HepG2 (cell line): ENCODE measurements around the gene TUBA4A. TPM values are rescaled to one million over a fixed set of nuclear protein-coding genes. Genes with fewer than 3 reads are reported as not detected.
A peak's percentile ranks its signal among the peaks of the same experiment; 100 is the strongest.

Experiments used
- CHD2 ChIP-seq: IDR thresholded peaks from 2 replicates; pipeline ENCODE4 v1.6.1; 2011; ENCODE audit warnings: low read depth, low read length, improper control_type of control experiment
- ETV5 ChIP-seq: IDR thresholded peaks from 2 replicates; pipeline ENCODE4 v1.6.1; 2018; ENCODE audit warnings: missing biosample characterization, missing genetic modification reagents, inconsistent platforms, borderline replicate concordance
- GTF3A ChIP-seq: sonication (generic); formaldehyde crosslinking; conservative IDR thresholded peaks from 2 replicates; pipeline ENCODE4 v1.4.0; 2020; ENCODE audit warnings: mild to moderate bottlenecking, missing genetic modification reagents
- HDAC1 ChIP-seq: sonication (generic); formaldehyde crosslinking; IDR thresholded peaks from 2 replicates; pipeline ENCODE4 v1.5.1; 2020; ENCODE audit warnings: mild to moderate bottlenecking, missing genetic modification reagents
- MAFF ChIP-seq: IDR thresholded peaks from 2 replicates; pipeline ENCODE4 v1.6.1; 2011; ENCODE audit warnings: low read depth, low read length, improper control_type of control experiment
- NFIB ChIP-seq: sonication (generic); formaldehyde crosslinking; IDR thresholded peaks from 2 replicates; pipeline ENCODE4 v1.9.0; 2021; ENCODE audit warnings: missing genetic modification reagents, mild to moderate bottlenecking, borderline replicate concordance
- RBAK ChIP-seq: sonication (generic); formaldehyde crosslinking; IDR thresholded peaks from 2 replicates; pipeline ENCODE4 v1.5.1; 2020; ENCODE audit warnings: mild to moderate bottlenecking, missing genetic modification reagents
- SIX1 ChIP-seq: sonication (generic); formaldehyde crosslinking; IDR thresholded peaks from 2 replicates; pipeline ENCODE4 v1.4.0; 2020; ENCODE audit warnings: missing genetic modification reagents, borderline replicate concordance
- SIX4 ChIP-seq: sonication (generic); formaldehyde crosslinking; IDR thresholded peaks from 2 replicates; pipeline ENCODE4 v1.4.0; 2020; ENCODE audit warnings: missing genetic modification reagents
- SMC3 ChIP-seq: IDR thresholded peaks from 2 replicates; pipeline ENCODE4 v1.6.1; 2011; ENCODE audit warnings: low read length, improper control_type of control experiment
- ZNF782 ChIP-seq: sonication (generic); formaldehyde crosslinking; IDR thresholded peaks from 2 replicates; pipeline ENCODE4 v1.4.0; 2020; ENCODE audit warnings: missing genetic modification reagents, mild to moderate bottlenecking, borderline replicate concordance
- polyA plus RNA-seq, 8 experiments: library from polyadenylated mRNA; depleted of rRNA in 3 of 8; stranded (reverse) in 7 of 8; unstranded in 1 of 8; fragments of >200 nt; fragmentation: Illumina TruSeq in 4 of 8; extraction: Trizol in 4 of 8; gene quantifications; 2 replicates each; pipeline versions ENCODE4 v1.2.1 to v1.2.3, GENCODE V29; 2011 to 2016; ENCODE audit warnings: low read depth in 4 of 8, missing spikeins in 1 of 8, mixed read lengths in 1 of 8; ENCODE audit not compliant: insufficient read depth in 1 of 8
- total RNA-seq, 5 experiments: library from RNA; depleted of rRNA; stranded (reverse); fragments of >200 nt; fragmentation: Illumina TruSeq; extraction: Trizol; gene quantifications; 2 replicates each; pipeline ENCODE4 v1.2.3, GENCODE V29; 2016; ENCODE audit warnings: low read depth in 1 of 5
- TF ChIP-seq, protein P1 (sequence below): sonication (generic); formaldehyde crosslinking; IDR thresholded peaks from 2 replicates; pipeline ENCODE4 v1.8.0; 2022; ENCODE audit warnings: mild to moderate bottlenecking, missing genetic modification reagents, borderline replicate concordance
- TF ChIP-seq, protein P2 (sequence below): sonication (generic); formaldehyde crosslinking; IDR thresholded peaks from 2 replicates; pipeline ENCODE4 v1.4.0; 2020; ENCODE audit warnings: missing genetic modification reagents, borderline replicate concordance
- TF ChIP-seq, protein P3 (sequence below): sonication (generic); formaldehyde crosslinking; IDR thresholded peaks from 2 replicates; pipeline ENCODE4 v1.4.0; 2020; ENCODE audit warnings: mild to moderate bottlenecking, missing genetic modification reagents, borderline replicate concordance
- TF ChIP-seq, protein P4 (sequence below): sonication (generic); formaldehyde crosslinking; IDR thresholded peaks from 2 replicates; pipeline ENCODE4 v1.9.0; 2021; ENCODE audit warnings: missing genetic modification reagents, borderline replicate concordance
- TF ChIP-seq, protein P5 (sequence below): sonication (generic); formaldehyde crosslinking; IDR thresholded peaks from 2 replicates; pipeline ENCODE4 v1.8.1; 2023; ENCODE audit warnings: mild to moderate bottlenecking, moderate library complexity, missing genetic modification reagents

The TUBA4A gene
- total and polyA plus RNA-seq, 2 of the 13 experiments (the other 11 are each of a cell fraction or from before 2014, with no cell fraction given), result 1.3 to 12.7 TPM

DNA sequence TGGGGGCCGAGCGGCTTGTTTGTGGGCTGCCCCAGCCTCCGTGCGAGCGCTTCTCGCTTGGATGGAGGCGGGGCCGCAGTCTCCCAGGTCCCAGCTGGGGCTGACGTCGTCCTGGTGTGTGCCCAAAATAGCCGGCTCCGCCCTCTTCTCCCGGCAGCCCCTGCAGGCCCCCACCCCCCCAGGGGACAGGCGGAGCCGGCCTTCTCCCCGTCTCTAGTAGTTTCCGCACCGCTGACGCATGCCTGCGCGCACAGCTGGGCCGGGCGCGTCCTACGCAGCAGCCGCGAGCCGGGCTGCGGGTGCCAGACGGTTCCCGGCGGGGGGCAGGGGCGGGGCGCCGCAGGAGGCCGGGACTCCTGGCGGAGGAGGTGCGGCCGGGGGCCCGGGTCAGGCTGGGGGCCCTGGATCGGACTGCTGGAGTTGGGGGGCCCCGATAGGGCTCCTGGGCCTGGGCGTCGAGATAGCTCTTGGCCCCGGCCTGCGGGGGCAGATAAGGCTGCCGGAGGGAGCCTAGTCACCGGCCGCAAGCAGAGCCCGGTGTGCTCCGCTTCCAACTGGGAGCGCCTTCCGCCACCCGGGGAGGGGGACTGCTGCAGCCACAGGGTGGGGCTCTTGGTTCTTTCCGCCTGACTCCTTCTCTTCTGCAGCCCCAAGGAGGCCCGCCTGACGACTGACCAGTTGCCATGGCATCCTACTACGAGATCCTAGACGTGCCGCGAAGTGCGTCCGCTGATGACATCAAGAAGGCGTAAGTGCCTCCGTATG lies 25.6 kb upstream of the TUBA4A start, which contains the start of gene DNAJB2 (continued):
- TF ChIP-seq, protein P1, sequence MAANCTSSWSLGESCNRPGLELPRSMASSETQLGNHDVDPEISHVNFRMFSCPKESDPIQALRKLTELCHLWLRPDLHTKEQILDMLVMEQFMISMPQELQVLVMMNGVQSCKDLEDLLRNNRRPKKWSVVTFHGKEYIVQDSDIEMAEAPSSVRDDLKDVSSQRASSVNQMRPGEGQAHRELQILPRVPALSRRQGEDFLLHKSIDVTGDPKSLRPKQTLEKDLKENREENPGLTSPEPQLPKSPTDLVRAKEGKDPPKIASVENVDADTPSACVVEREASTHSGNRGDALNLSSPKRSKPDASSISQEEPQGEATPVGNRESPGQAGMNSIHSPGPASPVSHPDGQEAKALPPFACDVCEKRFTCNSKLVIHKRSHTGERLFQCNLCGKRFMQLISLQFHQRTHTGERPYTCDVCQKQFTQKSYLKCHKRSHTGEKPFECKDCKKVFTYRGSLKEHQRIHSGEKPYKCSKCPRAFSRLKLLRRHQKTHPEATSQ (CRISPR knock-in tag), result no peak; the same call in 1 of the 2 replicates
- TF ChIP-seq GTF3A (CRISPR knock-in tag), result 0 out of 2 replicates have a peak, but pooled peaks have one; percentile 51
- TF ChIP-seq MAFF, result no peak
- no peak for TF ChIP-seq SIX1 (CRISPR knock-in tag)
- TF ChIP-seq, protein P2, sequence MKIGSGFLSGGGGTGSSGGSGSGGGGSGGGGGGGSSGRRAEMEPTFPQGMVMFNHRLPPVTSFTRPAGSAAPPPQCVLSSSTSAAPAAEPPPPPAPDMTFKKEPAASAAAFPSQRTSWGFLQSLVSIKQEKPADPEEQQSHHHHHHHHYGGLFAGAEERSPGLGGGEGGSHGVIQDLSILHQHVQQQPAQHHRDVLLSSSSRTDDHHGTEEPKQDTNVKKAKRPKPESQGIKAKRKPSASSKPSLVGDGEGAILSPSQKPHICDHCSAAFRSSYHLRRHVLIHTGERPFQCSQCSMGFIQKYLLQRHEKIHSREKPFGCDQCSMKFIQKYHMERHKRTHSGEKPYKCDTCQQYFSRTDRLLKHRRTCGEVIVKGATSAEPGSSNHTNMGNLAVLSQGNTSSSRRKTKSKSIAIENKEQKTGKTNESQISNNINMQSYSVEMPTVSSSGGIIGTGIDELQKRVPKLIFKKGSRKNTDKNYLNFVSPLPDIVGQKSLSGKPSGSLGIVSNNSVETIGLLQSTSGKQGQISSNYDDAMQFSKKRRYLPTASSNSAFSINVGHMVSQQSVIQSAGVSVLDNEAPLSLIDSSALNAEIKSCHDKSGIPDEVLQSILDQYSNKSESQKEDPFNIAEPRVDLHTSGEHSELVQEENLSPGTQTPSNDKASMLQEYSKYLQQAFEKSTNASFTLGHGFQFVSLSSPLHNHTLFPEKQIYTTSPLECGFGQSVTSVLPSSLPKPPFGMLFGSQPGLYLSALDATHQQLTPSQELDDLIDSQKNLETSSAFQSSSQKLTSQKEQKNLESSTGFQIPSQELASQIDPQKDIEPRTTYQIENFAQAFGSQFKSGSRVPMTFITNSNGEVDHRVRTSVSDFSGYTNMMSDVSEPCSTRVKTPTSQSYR (CRISPR knock-in tag), result peak; percentile 78
- TF ChIP-seq HDAC1 (CRISPR knock-in tag), result peak; percentile 85; the same call in 1 of the 2 replicates
- TF ChIP-seq SMC3, result no peak
- TF ChIP-seq ETV5 (CRISPR knock-in tag), result peak; percentile 58; the same call in 1 of the 2 replicates
- TF ChIP-seq, protein P3, sequence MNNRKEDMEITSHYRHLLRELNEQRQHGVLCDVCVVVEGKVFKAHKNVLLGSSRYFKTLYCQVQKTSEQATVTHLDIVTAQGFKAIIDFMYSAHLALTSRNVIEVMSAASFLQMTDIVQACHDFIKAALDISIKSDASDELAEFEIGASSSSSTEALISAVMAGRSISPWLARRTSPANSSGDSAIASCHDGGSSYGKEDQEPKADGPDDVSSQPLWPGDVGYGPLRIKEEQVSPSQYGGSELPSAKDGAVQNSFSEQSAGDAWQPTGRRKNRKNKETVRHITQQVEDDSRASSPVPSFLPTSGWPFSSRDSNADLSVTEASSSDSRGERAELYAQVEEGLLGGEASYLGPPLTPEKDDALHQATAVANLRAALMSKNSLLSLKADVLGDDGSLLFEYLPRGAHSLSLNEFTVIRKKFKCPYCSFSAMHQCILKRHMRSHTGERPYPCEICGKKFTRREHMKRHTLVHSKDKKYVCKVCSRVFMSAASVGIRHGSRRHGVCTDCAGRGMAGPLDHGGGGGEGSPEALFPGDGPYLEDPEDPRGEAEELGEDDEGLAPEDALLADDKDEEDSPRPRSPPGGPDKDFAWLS (CRISPR knock-in tag), result no peak
- TF ChIP-seq SIX4 (CRISPR knock-in tag), result peak; percentile 62; the same call in 1 of the 2 replicates
- TF ChIP-seq, protein P4, sequence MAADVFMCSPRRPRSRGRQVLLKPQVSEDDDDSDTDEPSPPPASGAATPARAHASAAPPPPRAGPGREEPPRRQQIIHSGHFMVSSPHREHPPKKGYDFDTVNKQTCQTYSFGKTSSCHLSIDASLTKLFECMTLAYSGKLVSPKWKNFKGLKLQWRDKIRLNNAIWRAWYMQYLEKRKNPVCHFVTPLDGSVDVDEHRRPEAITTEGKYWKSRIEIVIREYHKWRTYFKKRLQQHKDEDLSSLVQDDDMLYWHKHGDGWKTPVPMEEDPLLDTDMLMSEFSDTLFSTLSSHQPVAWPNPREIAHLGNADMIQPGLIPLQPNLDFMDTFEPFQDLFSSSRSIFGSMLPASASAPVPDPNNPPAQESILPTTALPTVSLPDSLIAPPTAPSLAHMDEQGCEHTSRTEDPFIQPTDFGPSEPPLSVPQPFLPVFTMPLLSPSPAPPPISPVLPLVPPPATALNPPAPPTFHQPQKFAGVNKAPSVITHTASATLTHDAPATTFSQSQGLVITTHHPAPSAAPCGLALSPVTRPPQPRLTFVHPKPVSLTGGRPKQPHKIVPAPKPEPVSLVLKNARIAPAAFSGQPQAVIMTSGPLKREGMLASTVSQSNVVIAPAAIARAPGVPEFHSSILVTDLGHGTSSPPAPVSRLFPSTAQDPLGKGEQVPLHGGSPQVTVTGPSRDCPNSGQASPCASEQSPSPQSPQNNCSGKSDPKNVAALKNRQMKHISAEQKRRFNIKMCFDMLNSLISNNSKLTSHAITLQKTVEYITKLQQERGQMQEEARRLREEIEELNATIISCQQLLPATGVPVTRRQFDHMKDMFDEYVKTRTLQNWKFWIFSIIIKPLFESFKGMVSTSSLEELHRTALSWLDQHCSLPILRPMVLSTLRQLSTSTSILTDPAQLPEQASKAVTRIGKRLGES (CRISPR knock-in tag), result no peak
- TF ChIP-seq, protein P5, sequence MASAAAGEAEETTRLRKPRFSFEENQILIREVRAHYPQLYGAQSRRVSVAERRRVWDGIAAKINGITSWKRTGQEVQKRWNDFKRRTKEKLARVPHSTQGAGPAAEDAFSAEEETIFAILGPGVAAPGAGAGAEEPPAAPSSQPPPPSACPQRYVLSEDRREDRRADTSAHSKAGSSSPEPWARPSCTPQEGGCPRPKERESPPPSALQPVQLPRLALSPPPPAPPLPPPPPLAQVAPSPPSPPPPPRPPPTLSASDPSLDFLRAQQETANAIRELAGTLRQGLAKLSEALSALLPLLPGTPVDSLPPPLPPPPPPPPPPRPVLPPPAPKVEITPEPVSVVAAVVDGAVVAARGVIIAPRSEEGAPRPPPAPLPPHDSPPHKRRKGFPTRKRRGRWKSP (CRISPR knock-in tag), result peak; percentile 85; the same call in 1 of the 2 replicates
- no peak for TF ChIP-seq NFIB (CRISPR knock-in tag)
- no peak for TF ChIP-seq ZNF782 (CRISPR knock-in tag)
- no peak for TF ChIP-seq CHD2
- no peak for TF ChIP-seq RBAK
